GM18861 (cell line): Measurements from ENCODE around the gene YBX2.

Source experiments
- ATAC-seq: cut with Tn5 transposase; IDR thresholded peaks from one replicate; pipeline ENCODE4 v1.9.1; 2021; ENCODE audit not compliant: unreplicated experiment

YBX2 gene

DNA sequence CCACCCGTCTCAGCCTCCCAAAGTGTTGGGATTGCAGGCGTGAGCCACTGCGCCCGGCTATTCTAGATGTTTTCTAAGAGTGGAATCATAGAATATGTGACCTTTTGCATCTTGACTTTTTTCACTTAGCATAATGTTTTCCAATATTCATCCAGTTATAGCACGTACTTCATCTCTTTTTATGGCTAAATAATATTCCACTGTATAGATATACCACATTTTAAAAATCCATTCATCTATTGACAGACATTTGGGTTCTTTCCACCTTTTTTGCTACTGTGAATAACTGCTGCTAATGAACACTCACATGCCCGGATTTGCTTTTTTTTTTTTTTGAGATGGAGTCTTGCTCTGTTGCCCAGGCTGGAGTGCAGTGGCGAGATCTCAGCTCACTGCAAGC is 9.7 kb upstream of the YBX2 start:
- no peak for ATAC-seq

DNA sequence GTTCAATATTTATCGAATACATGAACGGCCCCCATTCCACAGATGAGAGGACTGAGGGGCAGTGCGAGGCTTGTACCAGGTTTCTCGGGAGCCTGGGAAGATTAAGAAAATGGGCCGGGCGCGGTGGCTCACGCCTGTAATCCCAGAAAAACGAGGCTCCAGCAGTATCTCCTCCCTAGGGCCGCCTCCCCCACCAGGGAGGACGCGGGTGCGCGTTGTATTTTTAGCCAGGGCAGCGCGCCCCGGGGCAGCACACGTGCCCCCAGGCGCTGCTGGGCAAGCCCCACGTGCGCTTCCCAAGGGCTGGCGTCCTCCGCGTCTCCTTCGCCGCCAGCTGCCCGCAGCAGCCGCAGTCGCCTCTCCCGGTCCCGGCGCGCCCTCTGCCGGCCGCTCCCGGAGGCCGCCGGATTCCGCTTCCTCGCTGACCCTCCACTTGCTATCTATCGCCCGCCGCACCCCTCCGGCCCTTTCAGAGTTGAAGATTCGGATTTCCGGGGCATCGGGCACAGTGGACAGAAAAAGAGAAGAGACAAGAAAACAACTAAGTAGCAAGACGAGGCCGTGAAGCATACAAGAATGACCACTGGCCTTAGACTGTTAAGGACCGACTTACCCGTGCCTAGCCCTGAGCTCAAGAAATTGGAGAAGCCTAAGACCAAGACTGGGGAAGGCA is 1.9 kb upstream of the YBX2 start:
- no peak for ATAC-seq

DNA sequence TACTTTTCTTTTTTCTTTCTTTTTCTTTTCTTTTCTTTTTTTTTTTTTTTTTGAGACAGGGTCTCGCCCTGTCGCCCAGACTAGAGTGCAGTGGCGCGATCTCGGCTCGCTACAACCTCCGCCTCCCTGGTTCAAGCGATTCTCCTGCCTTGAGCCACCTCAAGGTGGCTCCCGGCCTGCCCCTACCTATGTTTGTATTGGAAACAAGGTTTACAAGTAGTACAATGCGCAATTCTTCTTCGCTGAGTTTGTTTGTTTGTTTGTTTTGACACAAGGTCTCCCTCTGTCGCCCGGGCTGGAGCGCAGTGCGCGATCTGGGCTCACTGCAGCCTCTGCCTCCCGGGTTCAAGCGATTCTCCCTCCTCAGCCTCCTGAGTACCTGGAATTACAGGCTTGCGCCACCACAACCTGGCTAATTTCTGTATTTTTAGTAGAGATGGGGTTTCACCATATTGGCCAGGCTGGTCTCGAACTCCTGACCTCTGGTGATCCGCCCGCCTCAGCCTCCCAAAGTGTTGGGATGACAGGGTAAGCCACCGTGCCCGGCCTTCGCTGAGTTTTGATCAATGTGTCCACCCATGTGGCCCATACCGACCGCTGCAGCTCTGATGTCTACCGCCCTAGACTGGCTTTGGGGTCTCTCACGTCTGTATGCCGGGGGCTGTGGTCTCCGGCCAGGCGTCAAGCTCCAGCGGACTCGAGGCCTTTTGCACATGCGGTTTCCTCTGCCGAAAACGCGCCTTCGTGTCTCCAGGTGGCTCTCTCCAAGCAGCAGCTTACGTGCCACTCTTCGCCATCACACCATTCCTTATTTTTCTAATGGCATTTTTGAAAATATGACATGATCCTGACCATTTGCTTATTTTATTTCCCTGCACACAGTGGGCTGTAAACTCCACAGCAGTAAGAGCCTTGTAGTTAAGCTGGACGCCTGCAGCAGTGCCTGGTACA is 1.1 kb upstream of the YBX2 start:
- ATAC-seq, result no peak

DNA sequence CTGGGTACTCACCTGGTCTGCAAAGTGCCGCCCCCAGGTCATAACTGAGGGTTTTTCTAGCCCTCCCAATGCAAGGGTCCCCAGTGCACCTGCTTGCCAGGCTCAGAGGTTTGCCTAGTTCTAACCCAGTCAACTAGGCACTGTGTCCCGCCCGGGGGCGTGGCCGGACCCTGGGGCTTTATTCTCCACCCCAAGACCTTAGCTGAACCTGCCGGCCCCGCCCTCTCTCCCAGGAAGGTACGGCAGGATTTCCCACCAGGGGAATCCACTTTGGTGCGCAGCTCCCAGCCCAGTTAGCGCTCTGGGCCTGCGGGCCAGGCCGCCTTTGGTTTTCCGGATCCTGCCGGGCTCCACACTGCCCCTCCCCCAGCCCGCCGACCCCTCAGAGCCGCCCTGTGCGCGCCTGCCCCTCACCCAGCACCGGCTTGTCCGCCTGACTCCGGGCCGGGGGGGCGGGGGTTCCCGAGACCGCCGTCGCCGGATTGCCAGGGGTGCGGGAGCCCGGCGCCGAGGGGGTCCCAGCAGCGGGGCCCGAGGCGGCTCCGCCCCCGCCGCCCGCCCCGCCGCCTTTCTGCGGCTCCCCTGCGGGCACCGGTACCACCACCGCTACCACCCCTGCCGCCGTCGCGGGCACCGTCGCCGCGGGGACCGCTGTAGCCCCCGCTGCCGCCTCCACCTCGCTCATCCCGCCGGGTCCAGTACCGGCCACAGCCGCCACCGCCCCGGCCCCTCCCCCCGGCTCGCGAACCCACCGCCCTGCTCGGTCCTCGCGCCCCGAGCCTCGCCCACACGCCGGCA is 424 bp downstream of the YBX2 start:
- no peak for ATAC-seq

DNA sequence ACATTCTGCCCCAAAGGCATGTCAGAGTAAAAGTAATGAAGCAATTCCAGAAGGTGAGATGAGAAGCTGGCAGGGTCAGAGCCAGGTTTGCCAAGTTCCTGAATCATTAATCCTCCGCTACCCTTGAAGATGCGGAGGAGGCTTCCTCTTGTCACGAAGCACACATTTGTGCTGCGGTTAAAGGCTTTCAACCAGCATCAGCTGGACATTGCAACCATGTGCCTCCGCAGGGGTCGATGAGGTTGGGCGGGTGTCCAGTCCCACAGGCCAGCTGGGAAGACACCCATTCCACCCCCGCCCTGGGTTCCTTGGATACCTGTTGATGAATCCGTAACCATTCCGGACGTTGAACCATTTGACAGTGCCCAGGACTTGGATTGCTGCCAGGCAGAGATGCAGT is 1.3 kb downstream of the YBX2 start:
- ATAC-seq, result no peak

DNA sequence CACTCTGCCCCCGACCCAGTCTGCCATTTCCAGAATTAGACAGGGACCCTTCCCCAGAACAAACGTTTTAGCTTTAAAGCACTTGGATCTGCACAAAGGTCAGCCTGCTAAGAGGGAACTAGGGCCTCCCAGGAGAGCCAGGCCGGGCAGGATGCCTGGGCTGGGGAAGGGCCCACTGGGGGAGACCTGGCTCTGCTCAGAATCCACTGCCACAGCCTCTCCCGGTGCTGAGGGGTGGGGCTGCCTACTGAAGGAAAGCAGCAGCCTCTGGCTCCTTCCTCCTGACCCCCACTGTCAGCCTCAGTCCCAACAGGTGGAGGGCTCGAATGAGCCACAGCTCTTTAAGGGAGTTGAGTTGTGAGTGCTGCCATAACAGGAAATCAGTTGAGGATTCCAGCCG is 1.7 kb downstream of the YBX2 start:
- ATAC-seq, result no peak

DNA sequence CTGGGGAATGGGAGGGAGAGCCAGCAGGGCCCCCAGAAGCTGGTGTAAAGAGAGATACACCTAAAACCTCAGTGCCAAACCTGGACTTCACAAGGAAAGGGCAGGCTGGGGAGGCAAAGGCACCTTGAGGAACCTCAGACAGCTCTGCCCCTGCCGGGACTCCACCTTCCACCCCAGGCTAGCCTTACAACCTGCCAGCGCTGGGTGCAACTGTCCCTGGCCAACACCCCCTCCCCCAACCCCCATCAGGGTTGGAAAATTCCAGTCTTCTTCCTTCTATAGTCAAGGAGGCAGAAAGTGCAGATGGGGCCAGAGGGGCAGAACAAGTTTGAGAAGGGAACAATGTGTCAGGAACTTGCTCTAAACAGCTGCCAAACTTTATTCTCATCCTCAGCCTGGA is 2.2 kb downstream of the YBX2 start:
- no peak for ATAC-seq

DNA sequence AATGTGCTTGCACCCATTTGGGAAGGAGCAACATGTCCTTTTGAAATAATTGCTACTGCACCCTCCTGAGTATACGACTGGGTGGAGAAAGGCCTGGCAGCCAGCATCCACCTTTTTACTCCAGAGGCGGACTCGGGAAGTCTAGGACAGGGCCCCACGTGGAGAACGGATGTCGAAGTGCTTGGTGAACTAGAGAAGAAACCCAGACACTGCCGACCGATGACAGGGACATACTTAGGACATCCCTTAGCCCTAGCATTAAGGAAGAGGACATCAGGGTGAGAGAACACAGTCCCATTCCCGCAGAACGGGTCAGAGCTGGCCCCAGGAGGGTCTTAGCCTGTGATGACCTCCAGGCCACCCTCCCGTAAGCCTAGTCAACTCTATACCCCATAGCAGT is 3.8 kb downstream of the YBX2 start:
- no peak for ATAC-seq

DNA sequence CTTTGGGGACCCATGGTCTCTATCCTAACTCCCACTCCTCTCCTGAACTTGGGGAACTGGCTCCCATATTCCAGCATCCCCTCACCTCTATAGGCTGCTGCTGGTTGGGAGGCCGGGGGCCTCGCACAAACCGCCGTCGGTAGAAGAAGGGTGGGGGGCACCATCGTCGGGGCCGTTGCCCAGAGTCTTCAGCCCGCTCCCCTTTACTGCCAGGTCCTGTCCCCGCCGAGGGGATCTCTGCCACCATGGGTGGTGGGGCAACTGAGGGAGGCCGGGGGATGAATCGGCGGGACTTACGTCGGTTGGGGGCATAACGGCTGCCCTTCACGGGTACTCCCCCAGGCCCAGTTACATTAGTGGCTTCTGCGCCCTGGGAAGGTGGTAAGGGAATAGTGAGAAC is 4.3 kb downstream of the YBX2 start:
- no peak for ATAC-seq

DNA sequence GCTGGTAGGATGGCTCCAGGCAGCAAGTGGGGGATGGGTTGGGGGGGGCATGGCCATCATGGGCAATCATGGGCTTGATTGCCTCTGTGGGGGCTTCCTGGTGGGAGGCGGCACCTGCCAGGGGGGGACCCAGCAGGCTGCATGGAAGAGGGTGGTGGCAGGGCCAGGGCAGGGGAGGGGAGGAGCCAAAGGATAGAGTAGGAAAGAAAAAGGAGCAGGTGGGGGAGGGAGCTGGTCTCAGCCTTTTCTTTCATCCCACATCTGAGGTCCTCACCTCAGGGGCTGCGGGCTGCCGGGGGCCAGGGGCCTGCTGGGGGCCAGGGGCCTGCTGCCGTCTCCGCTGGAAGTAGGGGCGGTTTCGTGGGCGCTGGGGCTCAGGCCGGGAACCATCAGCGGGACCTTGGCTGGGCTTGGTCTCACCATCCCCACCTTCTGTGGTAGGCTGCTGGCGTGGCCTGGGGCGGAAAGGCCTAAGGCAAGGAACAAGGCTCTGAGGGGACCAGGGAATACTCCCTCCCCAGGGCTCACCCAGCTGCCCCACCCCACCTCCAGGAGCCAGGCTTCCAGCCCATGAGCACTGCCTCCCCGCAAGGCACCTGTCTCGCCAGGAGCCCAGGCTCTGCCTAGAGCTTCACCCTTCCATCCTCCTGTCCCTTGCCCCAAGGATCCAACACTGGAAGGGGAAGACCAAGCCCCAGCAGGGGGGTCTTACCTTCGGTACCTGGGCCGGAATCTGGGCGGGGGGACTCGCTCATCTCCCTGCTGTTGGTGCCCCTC is 5.0 kb downstream of the YBX2 start:
- no peak for ATAC-seq

DNA sequence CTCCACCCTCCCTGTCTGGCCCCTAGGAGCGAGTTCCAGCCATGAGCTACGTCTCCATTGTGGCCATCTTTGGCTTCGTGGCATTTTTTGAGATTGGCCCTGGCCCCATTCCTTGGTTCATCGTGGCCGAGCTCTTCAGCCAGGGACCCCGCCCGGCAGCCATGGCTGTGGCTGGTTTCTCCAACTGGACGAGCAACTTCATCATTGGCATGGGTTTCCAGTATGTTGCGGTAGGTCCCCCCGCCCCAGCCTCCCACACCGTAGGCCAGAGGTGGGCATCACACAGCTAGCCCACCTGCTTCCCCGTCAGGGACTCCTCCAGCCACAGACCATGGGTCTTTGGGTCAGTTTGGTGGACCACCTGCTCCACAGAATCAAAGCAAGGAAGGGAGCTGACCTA is 8.8 kb downstream of the YBX2 start:
- ATAC-seq, result no peak

DNA sequence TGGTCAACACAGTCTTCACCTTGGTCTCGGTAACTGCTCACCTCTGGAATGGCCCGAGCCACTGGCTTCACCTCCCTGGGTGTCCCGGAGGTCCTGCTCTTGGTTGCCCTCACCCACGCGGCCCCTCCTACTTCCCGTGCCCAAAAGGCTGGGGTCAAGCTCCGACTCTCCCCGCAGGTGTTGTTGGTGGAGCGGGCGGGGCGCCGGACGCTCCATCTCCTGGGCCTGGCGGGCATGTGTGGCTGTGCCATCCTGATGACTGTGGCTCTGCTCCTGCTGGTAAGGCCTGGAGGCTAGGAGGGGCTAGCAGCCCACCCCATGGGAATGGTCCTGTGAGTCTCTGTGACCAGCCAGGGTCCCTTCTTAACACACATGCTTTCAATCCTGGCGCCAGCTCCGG is 9.5 kb downstream of the YBX2 start:
- no peak for ATAC-seq

DNA sequence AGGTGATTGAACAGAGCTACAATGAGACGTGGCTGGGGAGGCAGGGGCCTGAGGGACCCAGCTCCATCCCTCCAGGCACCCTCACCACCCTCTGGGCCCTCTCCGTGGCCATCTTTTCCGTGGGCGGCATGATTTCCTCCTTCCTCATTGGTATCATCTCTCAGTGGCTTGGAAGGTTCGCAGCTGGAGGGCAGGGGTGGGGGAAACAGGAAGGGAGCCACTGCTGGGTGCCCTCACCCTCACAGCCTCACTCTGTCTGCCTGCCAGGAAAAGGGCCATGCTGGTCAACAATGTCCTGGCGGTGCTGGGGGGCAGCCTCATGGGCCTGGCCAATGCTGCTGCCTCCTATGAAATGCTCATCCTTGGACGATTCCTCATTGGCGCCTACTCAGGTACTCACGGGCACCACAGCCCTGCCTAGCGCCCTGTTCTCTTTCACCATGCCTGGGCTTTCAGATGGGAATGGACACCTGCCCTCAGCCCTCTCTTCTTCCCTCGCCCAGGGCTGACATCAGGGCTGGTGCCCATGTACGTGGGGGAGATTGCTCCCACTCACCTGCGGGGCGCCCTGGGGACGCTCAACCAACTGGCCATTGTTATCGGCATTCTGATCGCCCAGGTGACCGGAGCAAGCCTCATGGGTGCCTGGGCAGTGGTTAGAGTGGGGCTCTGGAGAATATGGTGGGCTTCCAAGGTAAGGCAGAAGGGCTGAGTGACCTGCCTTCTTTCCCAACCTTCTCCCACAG is 10.8 kb downstream of the YBX2 start:
- no peak for ATAC-seq

DNA sequence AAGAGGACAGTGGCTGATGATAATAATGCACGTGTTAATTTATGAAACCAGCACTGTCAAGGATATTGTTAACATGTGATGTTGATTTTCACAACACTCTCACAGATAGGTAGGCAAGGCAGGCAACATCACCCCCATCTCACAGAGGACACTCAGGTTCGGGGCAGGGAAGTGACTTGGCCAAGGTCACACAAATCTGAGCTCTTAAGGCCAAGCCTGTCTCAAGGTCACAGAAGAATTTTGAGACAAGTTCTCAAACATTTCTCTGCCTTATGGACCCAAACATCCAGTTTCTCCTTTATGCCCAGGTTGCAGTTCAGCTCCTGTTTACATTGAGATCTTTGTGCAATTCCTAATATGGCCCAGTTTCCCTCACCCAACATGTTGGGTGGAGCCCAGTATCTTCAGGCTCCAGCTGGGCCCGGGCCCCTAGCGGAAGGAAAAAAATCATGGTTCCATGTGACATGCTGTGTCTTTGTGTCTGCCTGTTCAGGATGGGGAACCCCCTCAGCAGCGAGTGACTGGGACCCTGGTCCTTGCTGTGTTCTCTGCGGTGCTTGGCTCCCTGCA is 11.6 kb downstream of the YBX2 start:
- ATAC-seq, result no peak

DNA sequence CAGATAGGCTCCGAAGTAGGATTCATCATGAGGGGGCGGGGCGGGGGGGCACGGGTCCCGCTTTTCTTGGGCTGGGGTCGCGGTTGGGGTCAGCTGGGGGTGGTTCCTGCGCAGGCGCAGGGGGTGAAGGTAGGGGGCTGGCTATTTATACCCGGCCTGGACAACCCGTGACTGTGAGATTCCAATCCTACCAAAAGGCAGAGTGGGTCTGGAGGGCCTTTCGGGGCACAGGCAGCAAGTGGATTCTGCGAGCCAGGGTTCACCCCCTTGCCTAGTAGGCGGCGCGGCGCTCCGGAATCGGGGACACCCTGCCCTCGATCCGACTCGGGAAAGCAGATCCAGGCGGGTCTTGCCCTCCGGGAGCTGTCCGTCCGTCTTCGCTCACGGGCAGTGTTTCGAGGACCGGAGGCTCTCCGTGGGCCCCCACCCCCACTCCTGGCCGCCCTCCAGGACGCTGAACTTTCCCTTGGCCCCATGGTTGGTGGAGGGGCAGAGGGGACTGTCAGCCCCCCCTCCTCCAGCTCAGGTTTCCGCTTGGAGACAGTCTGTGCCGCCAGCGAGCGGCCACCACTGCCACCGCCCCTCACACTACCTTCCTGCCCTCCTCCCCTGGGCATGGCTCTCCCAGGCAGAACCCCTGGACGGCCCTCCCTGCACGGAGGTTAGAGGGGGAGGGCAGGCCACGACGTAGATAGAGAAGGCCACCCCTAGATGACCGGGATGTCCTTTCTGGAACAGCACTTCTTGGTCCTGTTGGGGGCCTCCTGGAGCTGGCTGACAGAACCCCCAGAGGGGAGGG is 12.3 kb downstream of the YBX2 start:
- ATAC-seq, result no peak

DNA sequence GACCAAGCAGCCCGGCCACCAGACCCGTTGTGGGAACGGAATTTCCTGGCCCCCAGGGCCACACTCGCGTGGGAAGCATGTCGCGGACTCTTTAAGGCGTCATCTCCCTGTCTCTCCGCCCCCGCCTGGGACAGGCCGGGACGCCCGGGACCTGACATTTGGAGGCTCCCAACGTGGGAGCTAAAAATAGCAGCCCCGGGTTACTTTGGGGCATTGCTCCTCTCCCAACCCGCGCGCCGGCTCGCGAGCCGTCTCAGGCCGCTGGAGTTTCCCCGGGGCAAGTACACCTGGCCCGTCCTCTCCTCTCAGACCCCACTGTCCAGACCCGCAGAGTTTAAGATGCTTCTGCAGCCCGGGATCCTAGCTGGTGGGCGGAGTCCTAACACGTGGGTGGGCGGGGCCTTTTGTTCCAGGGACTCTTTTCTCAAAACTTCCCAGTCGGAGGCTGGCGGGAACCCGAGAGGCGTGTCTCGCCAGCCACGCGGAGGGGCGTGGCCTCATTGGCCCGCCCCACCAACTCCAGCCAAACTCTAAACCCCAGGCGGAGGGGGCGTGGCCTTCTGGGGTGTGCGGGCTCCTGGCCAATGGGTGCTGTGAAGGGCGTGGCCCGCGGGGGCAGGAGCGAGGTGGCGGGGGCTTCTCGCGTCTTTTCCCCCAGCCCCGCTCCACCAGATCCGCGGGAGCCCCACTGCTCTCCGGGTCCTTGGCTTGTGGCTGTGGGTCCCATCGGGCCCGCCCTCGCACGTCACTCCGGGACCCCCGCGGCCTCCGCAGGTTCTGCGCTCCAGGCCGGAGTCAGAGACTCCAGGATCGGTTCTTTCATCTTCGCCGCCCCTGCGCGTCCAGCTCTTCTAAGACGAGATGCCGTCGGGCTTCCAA is 13.1 kb downstream of the YBX2 start, which contains the start of gene SLC2A4:
SLC2A4 (plus strand) TSS at position 645 of the 879 bp plus-strand sequence; CDS start at position 862, 217 bp downstream.
- ATAC-seq, result peak; percentile 4

DNA sequence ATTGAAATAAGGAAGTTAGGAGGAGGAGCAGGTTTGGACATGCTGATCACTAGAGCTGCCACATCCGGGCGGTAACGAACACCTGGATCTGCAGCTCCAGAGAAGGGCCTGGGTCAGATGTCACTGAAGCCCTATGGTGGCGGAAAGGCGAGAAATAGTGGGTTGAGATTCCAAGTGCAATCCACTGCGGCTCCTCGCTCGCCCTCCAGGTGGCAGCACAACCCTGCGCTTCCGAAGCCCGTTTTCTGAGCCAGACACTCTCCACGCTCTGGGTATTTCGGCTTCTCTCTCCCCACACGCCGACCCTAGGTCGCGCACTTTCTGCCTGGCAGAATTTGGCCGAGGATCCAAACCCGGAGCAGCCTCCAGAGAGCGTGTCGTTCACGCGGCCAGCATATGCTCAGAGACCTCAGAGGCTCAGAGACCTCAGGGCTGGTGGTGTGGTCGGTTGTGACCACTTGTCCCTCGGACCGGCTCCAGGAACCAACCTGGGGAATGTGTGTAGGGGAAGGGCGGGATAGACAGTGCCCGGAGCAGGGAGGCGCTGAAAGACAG is 13.8 kb downstream of the YBX2 start:
- peak; percentile 64 for ATAC-seq

DNA sequence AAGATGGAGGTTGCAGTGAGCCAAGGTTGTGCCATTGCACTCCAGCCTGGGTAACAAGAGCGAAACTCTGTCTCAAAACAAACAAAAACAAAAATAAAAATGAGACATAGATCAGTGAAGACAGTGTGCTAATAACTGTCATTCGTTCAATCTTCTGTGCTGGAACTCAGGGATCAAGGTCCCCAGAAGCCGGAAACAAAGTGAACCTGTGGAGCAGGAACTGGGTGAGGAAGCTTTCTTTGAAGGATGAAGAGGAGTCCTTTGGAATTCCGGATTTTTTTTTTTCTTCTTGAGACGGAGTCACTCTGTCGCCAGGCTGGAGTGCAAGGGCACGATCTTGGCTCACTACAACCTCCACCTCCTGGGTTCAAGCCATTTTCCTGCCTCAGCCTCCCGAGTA is 15.0 kb downstream of the YBX2 start:
- no peak for ATAC-seq
